T1000 (cell line): ENCODE data around the gene SP140L.
"Not testable (repeated sequence)": the region's sequence is repeated elsewhere in the genome, so short reads cannot be mapped to it uniquely, and the experiment has no call there.

Source experiments
- DNase-seq: peaks from one replicate; lab custom pipeline; 2025; ENCODE audit warnings: mixed read lengths; lab: John Stamatoyannopoulos, UW

SP140L gene

GRCh38 chr2:230362030-230362691 lies 35.2 kb downstream of the SP140L start:
- DNase-seq = no peak

DNA sequence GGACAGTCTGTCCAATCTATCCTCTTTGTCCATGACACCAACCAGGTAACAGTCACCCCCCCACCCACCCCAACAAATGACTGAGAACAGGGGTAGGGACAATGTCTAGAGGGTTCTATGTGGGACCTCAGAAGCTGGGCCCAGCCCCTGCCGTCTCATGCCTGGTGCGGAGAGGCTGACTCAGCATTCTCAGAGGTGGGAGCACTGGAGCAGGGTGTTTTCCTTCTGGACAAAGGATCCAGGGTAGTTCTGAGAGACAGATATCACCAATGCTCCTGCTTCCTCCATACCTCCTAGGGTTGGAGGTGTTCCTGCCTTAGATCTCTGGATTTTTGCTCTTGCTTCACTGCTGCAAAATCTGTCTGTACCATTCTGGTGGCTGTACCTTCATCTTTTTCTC lies 55.1 kb downstream of the SP140L start:
- no peak for DNase-seq

DNA sequence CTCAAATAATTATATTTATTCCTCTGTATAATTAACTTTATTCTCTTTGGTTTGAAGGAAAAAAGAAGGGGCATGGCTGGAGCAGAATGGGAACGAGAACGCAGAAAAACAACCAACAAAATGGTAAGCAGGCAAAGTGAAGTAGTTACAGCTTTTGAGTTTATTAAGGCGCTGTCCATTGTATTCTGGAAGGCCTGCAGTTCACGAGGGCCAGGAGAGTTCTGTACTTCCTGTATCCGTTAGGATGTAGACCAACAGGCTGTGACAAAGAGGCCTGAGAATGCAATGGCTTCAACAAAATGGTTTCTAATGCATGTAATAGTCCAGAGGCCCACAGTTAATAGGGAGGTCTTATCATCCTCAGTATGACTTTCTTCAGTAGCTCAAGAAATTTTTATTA lies 56.5 kb downstream of the SP140L start:
- DNase-seq = no peak

DNA sequence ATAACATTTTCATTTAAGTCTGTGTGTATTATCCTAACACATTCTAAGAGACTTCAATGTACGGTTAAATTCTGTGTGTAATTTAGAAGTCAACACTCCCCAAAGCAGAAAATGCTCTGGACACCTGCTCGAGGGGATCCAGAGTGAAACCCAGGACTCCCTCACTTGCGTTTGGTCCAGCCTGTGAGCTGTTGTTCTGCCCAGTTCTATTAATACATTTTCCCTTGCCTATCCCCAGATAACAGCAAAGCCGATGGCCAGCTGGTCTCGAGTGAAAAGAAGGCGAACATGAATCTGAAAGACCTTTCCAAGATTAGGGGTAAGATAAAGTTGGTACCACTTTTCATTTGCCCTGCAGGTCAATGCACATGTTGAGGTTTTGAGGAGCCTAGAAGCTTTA lies 58.0 kb downstream of the SP140L start:
- DNase-seq = no peak

GRCh38 chr2:230394301-230394700 lies 67.3 kb downstream of the SP140L start:
- no peak for DNase-seq

DNA sequence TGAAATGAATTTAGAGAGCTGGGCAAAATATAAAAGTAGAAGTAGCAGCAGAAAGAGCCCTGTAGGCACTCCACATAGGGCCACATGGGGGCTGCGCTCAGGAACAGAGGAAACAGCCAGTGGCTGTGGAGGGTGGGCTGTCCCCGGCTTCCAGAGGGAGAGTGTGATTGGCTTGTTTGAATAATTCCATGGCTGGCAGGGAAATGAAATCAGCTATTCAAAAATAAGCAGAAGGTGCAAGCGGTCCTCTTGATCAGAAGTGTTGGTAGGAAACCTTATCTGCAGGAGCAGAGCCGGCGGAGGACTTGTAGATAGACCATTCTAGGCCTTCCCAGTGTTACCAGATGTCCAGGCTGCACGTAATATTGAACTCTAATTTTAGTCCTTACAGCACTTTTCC lies 71.7 kb downstream of the SP140L start:
- not testable (repeated sequence) for DNase-seq

- no peak for DNase-seq
These were observed 73.0 kb downstream of the SP140L start for GRCh38 chr2:230400041-230400440.

DNA sequence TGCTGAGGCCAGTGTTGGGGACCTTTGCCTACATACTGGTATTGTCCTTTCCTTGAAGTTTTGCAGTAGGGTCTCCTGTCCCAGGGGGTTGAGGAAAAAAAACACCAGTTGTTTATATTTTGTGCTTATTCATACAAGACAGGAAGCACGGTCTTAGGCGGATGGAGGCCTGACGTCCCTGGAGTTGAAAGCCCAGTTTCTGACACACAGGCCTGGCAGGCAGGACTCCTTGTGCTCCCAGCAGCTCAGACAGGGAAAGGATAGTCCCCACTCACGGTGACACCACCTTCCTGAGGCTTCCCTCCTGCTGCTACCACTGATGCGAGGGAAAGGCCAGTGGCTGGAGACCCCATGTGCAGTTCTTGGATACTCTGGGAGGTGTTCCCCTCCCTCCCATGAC lies 73.5 kb downstream of the SP140L start:
- no peak for DNase-seq

DNA sequence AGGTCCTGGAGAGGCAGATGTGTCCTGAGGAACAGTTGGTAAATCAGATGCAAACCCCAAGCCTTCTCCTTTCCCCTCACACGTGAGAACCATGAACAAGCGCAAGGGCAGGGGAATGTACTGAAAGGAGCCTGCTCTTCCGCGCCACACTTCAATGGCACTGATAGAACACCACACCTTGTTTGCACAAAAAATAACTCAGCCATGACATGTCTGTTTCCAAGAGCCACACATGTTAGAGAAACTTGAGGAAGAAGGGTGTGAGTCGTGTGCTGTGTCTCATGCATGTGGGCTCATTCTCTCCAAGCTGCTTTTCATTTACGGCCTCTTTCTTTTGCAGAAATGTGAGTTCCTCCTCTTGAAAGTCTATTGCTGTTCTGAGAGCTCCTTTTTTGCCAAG lies 74.0 kb downstream of the SP140L start:
- DNase-seq = not testable (repeated sequence)

- DNase-seq = no peak
These were observed 76.8 kb downstream of the SP140L start for GRCh38 chr2:230403746-230404145.

DNA sequence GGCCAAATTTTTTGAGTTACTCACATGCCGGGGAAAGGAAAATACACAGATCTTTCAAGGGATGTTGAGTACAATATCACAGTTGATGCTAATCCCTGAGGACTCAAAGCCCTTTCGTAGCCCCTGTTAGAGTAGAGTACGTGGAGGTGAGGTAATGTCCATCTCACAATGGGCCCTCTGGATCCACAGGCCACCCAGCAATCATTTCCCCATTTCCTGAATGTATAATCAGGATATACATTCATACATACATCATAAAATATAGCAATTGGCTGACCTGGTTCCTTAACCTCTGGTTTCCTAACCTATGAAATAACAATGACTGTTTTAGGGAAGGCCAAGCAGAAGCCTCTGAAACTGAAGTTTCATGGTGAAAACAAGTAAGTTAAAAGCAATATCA lies 78.8 kb downstream of the SP140L start:
- no peak for DNase-seq

DNA sequence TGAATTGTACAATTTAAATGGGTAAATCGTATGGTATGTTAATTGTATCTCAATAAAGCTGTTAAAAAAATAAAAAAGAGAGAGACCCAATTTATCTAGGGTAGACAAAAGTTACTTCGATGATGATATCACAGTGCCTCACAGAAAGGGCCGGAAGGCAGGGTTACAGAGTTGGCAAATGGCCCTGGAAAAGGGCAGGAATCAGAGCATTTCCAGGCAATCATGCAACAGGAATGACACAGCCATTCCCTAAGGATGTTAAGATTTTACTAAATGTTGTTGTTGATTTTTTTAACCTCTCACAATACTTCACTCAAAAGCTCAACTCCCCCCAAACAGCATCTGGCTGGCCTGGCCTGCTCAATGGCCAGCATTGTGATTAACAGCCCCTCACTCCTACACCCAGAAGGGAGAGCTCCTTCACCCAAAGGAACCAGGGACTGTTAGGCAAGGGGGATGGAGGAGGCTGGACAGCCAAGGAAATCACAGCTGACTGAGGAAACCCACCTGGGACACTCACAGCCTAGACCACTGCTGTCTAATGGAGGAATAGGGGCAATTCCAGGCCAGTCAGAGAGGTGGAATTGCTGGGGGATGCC lies 81.3 kb downstream of the SP140L start:
- peak; percentile 64 for DNase-seq

DNA sequence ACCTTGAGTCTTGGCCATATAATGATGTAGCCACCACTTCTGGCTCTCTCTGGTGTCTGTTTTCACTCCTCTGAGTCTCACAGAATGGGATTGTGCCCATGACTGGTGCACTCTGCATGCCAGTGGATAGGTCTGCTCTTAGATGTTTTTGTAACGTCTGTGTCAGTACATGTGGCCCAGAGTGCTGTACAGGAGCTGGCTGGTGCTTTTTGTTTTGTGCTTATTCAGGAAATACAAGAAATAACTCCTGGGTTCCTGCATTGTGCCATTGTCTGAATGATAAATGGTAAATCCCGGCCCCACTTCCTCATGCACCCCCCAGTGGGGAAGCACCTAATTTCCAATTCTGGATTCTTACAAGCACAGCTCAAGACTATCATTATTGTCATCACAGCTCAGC lies 82.3 kb downstream of the SP140L start:
- DNase-seq = not testable (repeated sequence)

DNA sequence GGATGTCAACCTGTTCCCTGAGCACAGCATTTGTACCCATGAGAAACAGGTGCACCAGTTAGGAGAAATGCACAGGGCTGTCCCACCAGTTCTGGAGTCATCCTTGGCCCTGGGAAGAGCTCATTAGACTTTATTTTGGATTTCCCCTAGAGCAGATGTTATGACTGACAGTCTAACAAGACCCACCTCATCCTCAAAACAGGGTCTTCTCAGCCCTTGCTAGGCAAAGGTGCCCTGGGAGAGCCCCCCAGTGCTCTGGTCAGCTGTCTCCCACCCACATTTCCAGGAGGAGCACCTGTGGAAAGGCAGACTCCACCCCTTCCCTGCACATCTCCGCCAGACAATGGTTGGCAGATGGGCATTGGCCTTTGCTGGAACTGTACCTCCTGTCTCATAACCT lies 83.3 kb downstream of the SP140L start:
- no peak for DNase-seq

- no peak for DNase-seq
These were observed 84.0 kb downstream of the SP140L start for GRCh38 chr2:230410861-230411569.

- DNase-seq = peak; percentile 29
These were observed 84.8 kb downstream of the SP140L start for GRCh38 chr2:230411570-230412370.

- no peak for DNase-seq
These were observed 85.3 kb downstream of the SP140L start for GRCh38 chr2:230412371-230412711.

GRCh38 chr2:230412846-230413245 lies 85.9 kb downstream of the SP140L start:
- no peak for DNase-seq

DNA sequence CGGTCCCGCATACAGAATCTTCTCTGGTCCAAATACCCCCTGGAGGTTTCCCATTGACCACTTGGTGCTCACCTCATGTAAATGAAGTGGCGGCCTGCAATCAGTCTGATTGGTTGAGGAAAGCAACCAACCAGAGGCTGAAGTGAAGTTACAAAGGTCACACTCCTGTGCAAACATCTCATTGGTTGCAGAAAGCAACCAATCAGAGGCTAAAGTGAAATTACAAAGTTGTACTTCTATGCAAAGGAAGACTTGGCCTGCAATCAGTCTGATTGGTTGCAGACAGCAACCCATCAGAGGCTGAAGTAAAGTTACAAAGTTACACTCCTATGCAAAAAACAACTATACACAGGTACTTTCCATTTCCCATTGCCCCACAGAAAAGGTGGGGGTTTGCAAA lies 86.5 kb downstream of the SP140L start:
- no peak for DNase-seq

GRCh38 chr2:230414302-230414701 lies 87.3 kb downstream of the SP140L start:
- DNase-seq = no peak

GRCh38 chr2:230416061-230416721 lies 89.2 kb downstream of the SP140L start, which contains the start of gene SP100:
TSS of gene SP100 (plus strand) at chr2:230416201. CDS start at chr2:230416297, 96 bp downstream.
- DNase-seq = peak; percentile 30

- DNase-seq = no peak
These were observed 90.4 kb downstream of the SP140L start for GRCh38 chr2:230417436-230417835.
